GM12892 (cell line): Measurements from ENCODE around the gene RBMXL3.

Source experiments
- POLR2A ChIP-seq: IDR thresholded peaks from 2 replicates; pipeline ENCODE4 v1.6.1; 2011; ENCODE audit warnings: low read depth, low read length, control low read depth
- POLR2AphosphoS5 ChIP-seq: IDR thresholded peaks from 2 replicates; pipeline ENCODE4 v1.6.1; 2011; ENCODE audit warnings: low read depth, low read length, control low read depth
- TAF1 ChIP-seq: IDR thresholded peaks from 2 replicates; pipeline ENCODE4 v1.6.1; 2011; ENCODE audit warnings: low read depth, mild to moderate bottlenecking, control low read depth, low read length, borderline replicate concordance

- no peak for TF ChIP-seq POLR2A
- TF ChIP-seq TAF1 = no peak
- TF ChIP-seq POLR2AphosphoS5 = no peak
Measured at GRCh38 chrX:115236560-115236959, 47.4 kb downstream of the RBMXL3 start.
